ENCODE results near the gene MUC20.
"Not testable (repeated sequence)": the region's sequence is repeated elsewhere in the genome, so short reads cannot be mapped to it uniquely, and the experiment has no call there.

Gene MUC20

GRCh38 chr3:195711813-195712534, 8.8 kb upstream of the MUC20 start:
- TF ChIP-seq TAF1 (IDR thresholded peaks at IDR 0.05; ENCODE audit: borderline replicate concordance, low read depth, low read length): no peak
- TF ChIP-seq POLR2AphosphoS5 (IDR thresholded peaks at IDR 0.05; ENCODE audit: low read depth, low read length): no peak
- no peak for TF ChIP-seq POLR2A (IDR thresholded peaks at IDR 0.05; ENCODE audit: low read depth, low read length)
- DNase-seq (ENCODE audit: insufficient read length): no peak
- FAIRE-seq: no peak

GRCh38 chr3:195712535-195712910, 8.3 kb upstream of the MUC20 start:
- DNase-seq (ENCODE audit: insufficient read length); FAIRE-seq: not testable (repeated sequence)

GRCh38 chr3:195713150-195713549, 7.6 kb upstream of the MUC20 start:
- FAIRE-seq; DNase-seq (ENCODE audit: insufficient read length): not testable (repeated sequence)

- FAIRE-seq (no peak), DNase-seq (ENCODE audit: insufficient read length) (no peak)
- no peak for TF ChIP-seq POLR2AphosphoS5 (IDR thresholded peaks at IDR 0.05; ENCODE audit: low read depth, low read length)
- TF ChIP-seq POLR2A (IDR thresholded peaks at IDR 0.05; ENCODE audit: low read depth, low read length): no peak
- TF ChIP-seq TAF1 (IDR thresholded peaks at IDR 0.05; ENCODE audit: borderline replicate concordance, low read depth, low read length): no peak
These were observed 6.3 kb upstream of the MUC20 start for GRCh38 chr3:195714380-195715011.

- TF ChIP-seq TAF1 (IDR thresholded peaks at IDR 0.05; ENCODE audit: borderline replicate concordance, low read depth, low read length) (no peak), POLR2AphosphoS5 (IDR thresholded peaks at IDR 0.05; ENCODE audit: low read depth, low read length) (no peak), POLR2A (IDR thresholded peaks at IDR 0.05; ENCODE audit: low read depth, low read length) (no peak)
- FAIRE-seq (no peak), DNase-seq (ENCODE audit: insufficient read length) (no peak)
These were observed 5.6 kb upstream of the MUC20 start for GRCh38 chr3:195715134-195715533.

- FAIRE-seq (no peak), DNase-seq (ENCODE audit: insufficient read length) (no peak)
- TF ChIP-seq POLR2A (IDR thresholded peaks at IDR 0.05; ENCODE audit: low read depth, low read length) (no peak), TAF1 (IDR thresholded peaks at IDR 0.05; ENCODE audit: borderline replicate concordance, low read depth, low read length) (no peak), POLR2AphosphoS5 (IDR thresholded peaks at IDR 0.05; ENCODE audit: low read depth, low read length) (no peak)
These were observed 5.1 kb upstream of the MUC20 start for GRCh38 chr3:195715583-195716266.

- DNase-seq (ENCODE audit: insufficient read length) (no peak), FAIRE-seq (no peak)
- TF ChIP-seq TAF1 (IDR thresholded peaks at IDR 0.05; ENCODE audit: borderline replicate concordance, low read depth, low read length) (no peak), POLR2A (IDR thresholded peaks at IDR 0.05; ENCODE audit: low read depth, low read length) (no peak), POLR2AphosphoS5 (IDR thresholded peaks at IDR 0.05; ENCODE audit: low read depth, low read length) (no peak)
These were observed 3.4 kb upstream of the MUC20 start for GRCh38 chr3:195717416-195717815.

GRCh38 chr3:195717852-195718476, 2.8 kb upstream of the MUC20 start:
- TF ChIP-seq POLR2AphosphoS5 (IDR thresholded peaks at IDR 0.05; ENCODE audit: low read depth, low read length) (no peak), TAF1 (IDR thresholded peaks at IDR 0.05; ENCODE audit: borderline replicate concordance, low read depth, low read length) (no peak), POLR2A (IDR thresholded peaks at IDR 0.05; ENCODE audit: low read depth, low read length) (no peak)
- FAIRE-seq (no peak), DNase-seq (ENCODE audit: insufficient read length) (no peak)

GRCh38 chr3:195718477-195718984, 2.2 kb upstream of the MUC20 start:
- FAIRE-seq (no peak), DNase-seq (ENCODE audit: insufficient read length) (no peak)
- TF ChIP-seq TAF1 (IDR thresholded peaks at IDR 0.05; ENCODE audit: borderline replicate concordance, low read depth, low read length) (no peak), POLR2A (IDR thresholded peaks at IDR 0.05; ENCODE audit: low read depth, low read length) (no peak), POLR2AphosphoS5 (IDR thresholded peaks at IDR 0.05; ENCODE audit: low read depth, low read length) (no peak)

- not testable (repeated sequence) for FAIRE-seq; DNase-seq (ENCODE audit: insufficient read length)
These were observed 1.1 kb upstream of the MUC20 start for GRCh38 chr3:195719514-195720254.

- FAIRE-seq; DNase-seq (ENCODE audit: insufficient read length): not testable (repeated sequence)
These were observed 1.6 kb downstream of the MUC20 start for GRCh38 chr3:195722139-195722995.

- FAIRE-seq: not testable (repeated sequence)
These were observed 2.2 kb downstream of the MUC20 start for GRCh38 chr3:195722996-195723345.

GRCh38 chr3:195724363-195724762, 3.6 kb downstream of the MUC20 start:
- not testable (repeated sequence) for FAIRE-seq

More at GRCh38 chr3:195722996-195723345, 2.2 kb downstream of the MUC20 start:
- DNase-seq (ENCODE audit: insufficient read length): not testable (repeated sequence)

GRCh38 chr3:195725916-195726740, 5.3 kb downstream of the MUC20 start:
- not testable (repeated sequence) for DNase-seq (ENCODE audit: insufficient read length); FAIRE-seq

More at GRCh38 chr3:195724363-195724762, 3.6 kb downstream of the MUC20 start:
- DNase-seq (ENCODE audit: insufficient read length): not testable (repeated sequence)

Data from GM12892 (cell line).